Measurements from ENCODE around the gene KRTAP3-2.
"Not testable (repeated sequence)": the region's sequence is repeated elsewhere in the genome, so short reads cannot be mapped to it uniquely, and the experiment has no call there.

The KRTAP3-2 gene

GRCh38 chr17:40999563-40999962 lies at the start of gene KRTAP3-2:
Gene KRTAP3-2 (minus strand): TSS chr17:40999906. CDS start chr17:40999853, 53 bp downstream.
- not testable (repeated sequence) for DNase-seq (ENCODE audit: low read depth in 1 of 2, low spot score in 1 of 2)

DNA sequence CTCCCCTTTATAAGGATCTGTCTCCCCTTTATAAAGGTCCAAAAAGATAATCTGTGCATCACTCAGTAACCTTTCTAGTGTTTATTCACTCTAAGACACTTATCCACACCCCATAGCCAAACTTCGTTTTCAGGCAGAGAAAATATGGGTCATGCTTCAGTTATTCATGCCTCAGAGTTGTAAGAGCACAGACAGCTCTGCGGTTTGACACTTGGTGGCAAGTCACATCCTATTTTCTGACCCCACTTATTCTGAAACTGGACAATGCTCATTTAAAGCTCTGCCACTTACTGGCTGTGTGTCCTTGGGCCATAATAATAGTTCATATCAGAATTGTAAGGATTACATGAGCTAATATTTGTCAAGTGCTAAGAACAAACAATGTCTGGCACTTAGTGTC lies 49.4 kb upstream of the KRTAP3-2 start:
- no peak for DNase-seq (ENCODE audit: low read depth in 1 of 2, low spot score in 1 of 2)

- no peak for DNase-seq (ENCODE audit: low read depth in 1 of 2, low spot score in 1 of 2)
These were observed 48.7 kb upstream of the KRTAP3-2 start for GRCh38 chr17:41048441-41048840.

- not testable (repeated sequence) for DNase-seq (ENCODE audit: low read depth in 1 of 2, low spot score in 1 of 2)
These were observed 47.2 kb upstream of the KRTAP3-2 start, which contains the start of gene KRTAP2-1 for GRCh38 chr17:41046735-41047465. Gene KRTAP2-1 (minus strand): TSS chr17:41047316. CDS start chr17:41047267, 49 bp downstream.

DNA sequence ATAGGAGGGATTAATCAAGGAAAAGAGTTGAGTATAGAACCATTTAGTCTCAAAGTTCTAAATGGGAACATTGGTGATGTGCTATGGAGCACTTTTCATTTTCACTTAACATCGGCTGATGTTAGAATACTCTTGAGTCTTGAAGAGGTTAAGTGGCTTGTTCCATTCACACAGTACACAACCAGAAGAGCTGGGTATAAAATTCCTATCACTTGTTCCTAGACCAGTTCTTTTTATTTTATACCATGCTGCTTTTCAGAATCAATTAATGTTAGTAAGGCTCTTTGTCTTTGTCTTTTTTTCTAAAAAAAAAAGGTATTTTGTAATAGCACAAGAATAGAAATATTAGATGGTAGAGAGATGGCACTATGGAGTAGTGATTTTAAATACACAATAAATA lies 43.2 kb upstream of the KRTAP3-2 start:
- DNase-seq (ENCODE audit: low read depth in 1 of 2, low spot score in 1 of 2): no peak

- not testable (repeated sequence) for DNase-seq (ENCODE audit: low read depth in 1 of 2, low spot score in 1 of 2)
These were observed 41.3 kb upstream of the KRTAP3-2 start, which contains the start of gene KRTAP1-1 for GRCh38 chr17:41040783-41041571. Gene KRTAP1-1 (minus strand): TSS chr17:41041450. CDS start chr17:41041397, 53 bp downstream.

DNA sequence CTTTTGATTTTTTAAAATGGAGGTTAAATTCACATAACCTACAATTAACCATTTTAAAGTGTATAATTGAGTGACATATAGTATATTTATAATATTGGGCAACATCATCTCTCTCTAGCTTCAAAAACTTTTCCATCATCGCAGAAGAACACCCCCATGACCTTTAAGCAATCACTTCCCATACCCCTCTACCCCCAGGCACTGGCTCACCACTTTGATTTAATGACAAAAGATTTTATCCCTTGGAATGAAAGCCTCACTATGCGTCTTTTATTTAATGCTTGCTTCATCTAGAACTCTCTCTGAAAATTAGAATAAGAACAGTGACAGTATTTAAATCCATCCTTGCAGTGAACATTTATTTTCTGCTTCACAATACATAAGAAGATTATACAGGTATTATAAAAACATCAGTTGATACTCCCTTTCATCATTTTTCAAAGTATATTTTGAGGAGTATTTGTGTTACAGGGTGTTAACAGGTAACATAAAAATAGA lies 38.2 kb upstream of the KRTAP3-2 start:
- no peak for DNase-seq (ENCODE audit: low read depth in 1 of 2, low spot score in 1 of 2)

GRCh38 chr17:41034346-41034935 lies 34.7 kb upstream of the KRTAP3-2 start, which contains the start of gene KRTAP1-3:
Gene KRTAP1-3 (minus strand): TSS chr17:41034874. CDS start chr17:41034821, 53 bp downstream.
- DNase-seq (ENCODE audit: low read depth in 1 of 2, low spot score in 1 of 2): not testable (repeated sequence)

- no peak for DNase-seq (ENCODE audit: low read depth in 1 of 2, low spot score in 1 of 2)
These were observed 30.0 kb upstream of the KRTAP3-2 start, which contains the start of gene KRTAP1-4 for GRCh38 chr17:41029633-41030245. Gene KRTAP1-4 (minus strand): TSS chr17:41030195. CDS start chr17:41030078, 117 bp downstream.

GRCh38 chr17:41026715-41027471 lies 27.2 kb upstream of the KRTAP3-2 start, which contains the start of gene KRTAP1-5:
Gene KRTAP1-5 (minus strand): TSS chr17:41027208. CDS start chr17:41027155, 53 bp downstream.
- DNase-seq (ENCODE audit: low read depth in 1 of 2, low spot score in 1 of 2): no peak

DNA sequence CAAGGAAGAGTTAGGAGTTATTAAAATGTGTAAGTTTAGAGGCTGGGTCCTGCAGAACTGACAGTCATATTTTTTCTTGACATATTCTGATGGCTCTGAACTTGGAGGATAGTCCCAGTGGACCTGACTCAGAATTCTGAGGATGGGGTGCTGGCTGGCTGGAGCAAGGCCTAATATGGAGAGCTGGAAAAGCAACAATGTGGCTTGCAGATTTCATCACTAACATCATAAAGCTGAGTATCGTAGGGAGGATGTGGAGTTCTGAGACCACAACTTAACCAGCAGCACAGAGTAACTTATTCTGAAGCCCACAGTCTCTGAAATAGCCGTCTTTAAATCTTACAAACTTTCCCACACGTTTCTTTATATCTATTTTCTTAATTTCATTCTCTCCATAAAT lies 25.0 kb upstream of the KRTAP3-2 start:
- DNase-seq (ENCODE audit: low read depth in 1 of 2, low spot score in 1 of 2): no peak

- DNase-seq (ENCODE audit: low read depth in 1 of 2, low spot score in 1 of 2): no peak
These were observed 20.6 kb upstream of the KRTAP3-2 start for GRCh38 chr17:41020336-41020735.

GRCh38 chr17:41019415-41019814 lies 19.7 kb upstream of the KRTAP3-2 start:
- no peak for DNase-seq (ENCODE audit: low read depth in 1 of 2, low spot score in 1 of 2)

- DNase-seq (ENCODE audit: low read depth in 1 of 2, low spot score in 1 of 2): no peak
These were observed 18.8 kb upstream of the KRTAP3-2 start for GRCh38 chr17:41018541-41018940.

GRCh38 chr17:41016578-41017215 lies 17.0 kb upstream of the KRTAP3-2 start:
- no peak for DNase-seq (ENCODE audit: low read depth in 1 of 2, low spot score in 1 of 2)

DNA sequence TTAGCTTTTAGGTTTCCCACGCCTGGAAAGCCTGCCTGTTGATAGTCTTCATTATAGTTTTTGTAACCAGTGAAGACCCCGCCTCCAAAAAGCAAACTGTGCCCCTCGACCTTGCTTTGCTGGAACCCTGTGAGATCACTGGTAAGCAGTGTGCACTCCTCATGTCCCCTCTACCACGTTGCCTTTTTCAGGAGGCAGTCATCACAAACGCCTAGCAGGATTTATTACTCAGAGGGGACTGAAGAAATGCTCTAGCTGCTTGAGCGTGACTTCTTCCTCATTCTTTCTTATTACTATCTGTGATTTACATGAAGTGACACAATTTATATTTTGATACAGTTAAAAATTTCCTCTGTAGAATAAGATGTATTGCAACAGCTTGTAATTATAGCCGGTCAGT lies 15.7 kb upstream of the KRTAP3-2 start:
- DNase-seq (ENCODE audit: low read depth in 1 of 2, low spot score in 1 of 2): no peak

GRCh38 chr17:41013606-41014005 lies 13.9 kb upstream of the KRTAP3-2 start:
- no peak for DNase-seq (ENCODE audit: low read depth in 1 of 2, low spot score in 1 of 2)

GRCh38 chr17:41013181-41013580 lies 13.5 kb upstream of the KRTAP3-2 start:
- DNase-seq (ENCODE audit: low read depth in 1 of 2, low spot score in 1 of 2): no peak

- no peak for DNase-seq (ENCODE audit: low read depth in 1 of 2, low spot score in 1 of 2)
These were observed 12.8 kb upstream of the KRTAP3-2 start for GRCh38 chr17:41012326-41013120.

Measured in activated CD4-positive, alpha-beta T cell treated with anti-CD3 and anti-CD28 coated beads, Interleukin-2, amount 50 U/mL, for 24 hours (primary cell).